GM13976 (cell line): ENCODE measurements around the gene RWDD3.

Experiments used
- DNase-seq: peaks from one replicate; pipeline ENCODE4 v3.0.0; 2012; ENCODE audit warnings: low spot score
- in situ Hi-C: fragments of 300-500 bp; cut with MboI; formaldehyde crosslinking; loops from one replicate; pipeline ENCODE4 v1.12.0; 2022; ENCODE audit warnings: low sequenced_read_pairs, mixed read lengths, inconsistent platforms; ENCODE audit not compliant: unreplicated experiment
- TF ChIP-seq, protein P1 (sequence below): IDR thresholded peaks from 2 replicates; pipeline ENCODE4 v1.5.1; 2012; ENCODE audit warnings: borderline replicate concordance, mild to moderate bottlenecking; ENCODE audit not compliant: insufficient read depth; ENCODE audit errors: extremely low read depth, missing control alignments, control extremely low read depth

RWDD3 gene

GRCh38 chr1:95263450-95263849 is 29.4 kb downstream of the RWDD3 start:
- in situ Hi-C loops, result no loop called here
- no peak for DNase-seq
- TF ChIP-seq, protein P1, sequence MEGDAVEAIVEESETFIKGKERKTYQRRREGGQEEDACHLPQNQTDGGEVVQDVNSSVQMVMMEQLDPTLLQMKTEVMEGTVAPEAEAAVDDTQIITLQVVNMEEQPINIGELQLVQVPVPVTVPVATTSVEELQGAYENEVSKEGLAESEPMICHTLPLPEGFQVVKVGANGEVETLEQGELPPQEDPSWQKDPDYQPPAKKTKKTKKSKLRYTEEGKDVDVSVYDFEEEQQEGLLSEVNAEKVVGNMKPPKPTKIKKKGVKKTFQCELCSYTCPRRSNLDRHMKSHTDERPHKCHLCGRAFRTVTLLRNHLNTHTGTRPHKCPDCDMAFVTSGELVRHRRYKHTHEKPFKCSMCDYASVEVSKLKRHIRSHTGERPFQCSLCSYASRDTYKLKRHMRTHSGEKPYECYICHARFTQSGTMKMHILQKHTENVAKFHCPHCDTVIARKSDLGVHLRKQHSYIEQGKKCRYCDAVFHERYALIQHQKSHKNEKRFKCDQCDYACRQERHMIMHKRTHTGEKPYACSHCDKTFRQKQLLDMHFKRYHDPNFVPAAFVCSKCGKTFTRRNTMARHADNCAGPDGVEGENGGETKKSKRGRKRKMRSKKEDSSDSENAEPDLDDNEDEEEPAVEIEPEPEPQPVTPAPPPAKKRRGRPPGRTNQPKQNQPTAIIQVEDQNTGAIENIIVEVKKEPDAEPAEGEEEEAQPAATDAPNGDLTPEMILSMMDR, result no peak

GRCh38 chr1:95265106-95265505 is 31.1 kb downstream of the RWDD3 start:
- in situ Hi-C loops, result no loop called here
- DNase-seq, result no peak
- TF ChIP-seq, protein P1, result no peak

DNA sequence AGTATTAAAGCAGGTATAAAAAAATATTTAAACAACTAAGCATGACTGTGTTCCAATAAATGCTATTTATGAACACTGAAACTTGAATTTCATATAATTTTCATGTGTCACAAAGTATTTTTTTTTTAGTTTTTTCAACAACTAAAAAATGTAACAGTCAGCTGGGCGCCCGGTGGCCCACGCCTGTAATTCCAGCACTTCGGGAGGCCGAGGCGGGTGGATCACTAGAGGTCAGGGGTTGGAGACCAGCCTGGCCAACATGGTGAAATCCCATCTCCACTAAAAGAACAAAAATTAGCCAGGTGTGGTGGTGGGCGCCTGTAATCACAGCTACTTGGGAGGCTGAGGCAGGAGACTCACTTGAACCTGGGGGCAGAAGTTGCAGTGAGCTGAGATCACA is 42.4 kb downstream of the RWDD3 start:
- TF ChIP-seq, protein P1, result no peak
- in situ Hi-C loops, result no loop called here
- no peak for DNase-seq

DNA sequence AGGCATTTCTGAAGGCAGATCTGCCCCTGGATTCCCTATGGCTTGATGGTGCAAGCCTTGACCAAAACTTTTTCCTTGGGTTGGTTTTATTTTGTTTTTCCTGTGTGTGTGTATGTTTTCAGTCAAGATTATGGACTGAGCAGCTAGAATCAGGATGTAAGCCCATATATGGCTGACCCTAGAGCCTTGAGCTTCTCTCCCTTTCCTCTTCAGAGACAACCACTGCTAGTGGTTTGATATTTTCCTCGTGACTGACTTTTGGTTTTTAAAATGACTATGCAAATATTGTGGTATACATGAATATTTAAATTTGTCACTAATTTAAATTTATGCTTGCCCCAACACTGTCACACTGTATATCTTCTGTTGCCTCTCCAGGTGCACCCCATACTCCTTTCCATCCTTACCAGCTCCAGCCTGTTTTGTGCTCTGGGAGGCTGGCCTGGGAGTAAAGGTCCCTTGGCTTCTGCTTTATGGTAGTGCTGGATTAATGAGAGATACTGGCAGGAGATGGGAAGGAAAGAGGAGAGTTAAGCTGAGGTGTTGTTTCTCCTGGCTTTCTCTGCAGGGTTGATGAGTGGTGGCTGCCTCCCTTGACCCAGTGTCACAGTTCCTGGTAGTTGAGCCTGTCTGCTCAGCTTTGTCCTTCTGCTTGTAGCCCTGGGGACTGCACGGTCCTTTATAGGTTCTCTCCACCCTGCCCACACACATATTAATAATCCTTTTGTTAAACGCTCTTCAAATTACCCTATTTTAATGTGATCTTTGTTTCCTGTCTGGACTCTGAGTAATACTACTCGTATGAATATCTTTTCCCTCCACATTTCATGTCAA is 44.4 kb downstream of the RWDD3 start:
- no peak for DNase-seq
- TF ChIP-seq, protein P1, result no peak
- in situ Hi-C loops, result no loop called here

- no peak for DNase-seq
- TF ChIP-seq, protein P1, result no peak
- in situ Hi-C loops, result no loop called here
Measured at GRCh38 chr1:95281781-95282517, 47.9 kb downstream of the RWDD3 start.

DNA sequence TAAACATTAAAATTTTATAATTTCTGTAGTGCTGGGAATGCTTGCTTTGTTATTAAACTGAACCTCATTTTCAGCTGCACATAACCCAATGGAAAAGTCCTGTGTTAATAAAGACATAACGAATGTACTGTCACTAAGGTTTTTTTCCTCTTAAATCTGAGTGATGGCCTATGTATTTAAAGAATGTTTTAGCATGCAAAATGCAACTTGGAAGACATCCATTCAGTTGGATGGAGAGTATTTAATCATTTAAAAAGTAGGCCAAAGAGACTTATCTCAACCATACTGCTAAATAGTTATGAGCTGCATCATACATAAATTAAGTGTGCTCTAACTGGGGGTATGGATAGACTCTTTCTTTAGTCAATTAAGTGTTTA is 48.5 kb downstream of the RWDD3 start:
- in situ Hi-C loops, result no loop called here
- DNase-seq, result no peak

More for the DNA sequence above, 48.5 kb downstream of the RWDD3 start:
- TF ChIP-seq, protein P1, result no peak
